ENCODE results near the gene RELN.

The RELN gene

GRCh38 chr7:103657474-103657894, 332.0 kb downstream of the RELN start:
- no peak overlapping the region for H3K27ac Mint-ChIP-seq
- no peak overlapping the region for H3K4me3 Mint-ChIP-seq
- H3K36me3 Mint-ChIP-seq: no peaks in the 10 kb centered on the region
- H3K27me3 Mint-ChIP-seq: peaks cover 3% of the 10 kb centered on the region
- no peaks in the 10 kb centered on the region for H3K4me1 Mint-ChIP-seq (ENCODE audit: low read depth)
- H3K9me3 Mint-ChIP-seq (ENCODE audit: low read depth): no peaks in the 10 kb centered on the region

- Mint-ChIP-seq H3K27me3 (peaks cover 5% of the 10 kb centered on the region), H3K4me3 (no peak overlapping the region), H3K36me3 (no peaks in the 10 kb centered on the region)
Measured at GRCh38 chr7:103656221-103656620, 333.2 kb downstream of the RELN start.

DNA sequence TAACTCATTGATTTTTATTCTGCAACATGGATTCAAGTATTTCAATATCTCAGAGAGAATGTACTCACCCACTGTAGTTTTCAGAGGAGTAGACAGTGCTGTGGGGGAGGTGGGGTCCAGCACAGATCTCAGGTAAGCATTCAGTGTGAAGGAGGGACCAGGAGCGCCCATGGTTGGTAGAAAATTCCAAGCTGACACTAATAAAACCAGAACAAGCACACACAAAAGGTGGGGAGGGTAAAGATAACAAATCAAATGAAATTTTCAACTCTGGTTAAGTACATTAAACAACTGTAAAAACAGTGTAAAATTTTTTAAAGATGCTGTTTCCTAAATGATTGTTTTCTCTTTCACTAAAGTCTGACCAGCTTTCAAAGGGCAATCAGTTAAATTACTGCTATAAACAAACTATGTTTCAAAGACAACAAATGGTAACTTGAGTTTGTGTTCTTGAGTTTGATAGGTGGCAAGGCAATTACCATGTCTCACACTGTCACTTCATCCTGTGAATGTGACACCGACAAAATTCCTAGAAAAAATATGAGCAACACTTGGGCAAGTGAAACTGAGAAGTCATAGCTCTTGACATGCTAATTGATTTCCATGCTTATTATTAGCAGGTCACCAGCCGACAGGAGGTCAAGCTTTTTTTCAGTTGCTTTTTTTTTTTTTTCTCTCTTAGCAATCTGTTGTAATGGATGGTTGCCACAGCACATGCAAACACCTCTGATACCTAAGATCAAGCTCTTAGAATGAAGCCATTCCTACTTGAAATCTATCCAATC, 337.7 kb downstream of the RELN start:
- Mint-ChIP-seq H3K36me3 (no peaks in the 10 kb centered on the region), H3K9me3 (ENCODE audit: low read depth) (peaks cover 19% of the 10 kb centered on the region), H3K27ac (no peak overlapping the region), H3K4me3 (no peak overlapping the region), H3K27me3 (peaks cover 5% of the 10 kb centered on the region), H3K4me1 (ENCODE audit: low read depth) (no peaks in the 10 kb centered on the region)

More at GRCh38 chr7:103656221-103656620, 333.2 kb downstream of the RELN start:
- Mint-ChIP-seq H3K4me1 (ENCODE audit: low read depth) (no peaks in the 10 kb centered on the region), H3K27ac (no peak overlapping the region), H3K9me3 (ENCODE audit: low read depth) (no peaks in the 10 kb centered on the region)

- Mint-ChIP-seq H3K27me3 (peaks cover 7% of the 10 kb centered on the region), H3K9me3 (ENCODE audit: low read depth) (peaks cover 19% of the 10 kb centered on the region), H3K4me3 (no peak overlapping the region), H3K4me1 (ENCODE audit: low read depth) (no peaks in the 10 kb centered on the region), H3K27ac (no peak overlapping the region), H3K36me3 (no peaks in the 10 kb centered on the region)
Measured at GRCh38 chr7:103649052-103649451, 340.4 kb downstream of the RELN start.

DNA sequence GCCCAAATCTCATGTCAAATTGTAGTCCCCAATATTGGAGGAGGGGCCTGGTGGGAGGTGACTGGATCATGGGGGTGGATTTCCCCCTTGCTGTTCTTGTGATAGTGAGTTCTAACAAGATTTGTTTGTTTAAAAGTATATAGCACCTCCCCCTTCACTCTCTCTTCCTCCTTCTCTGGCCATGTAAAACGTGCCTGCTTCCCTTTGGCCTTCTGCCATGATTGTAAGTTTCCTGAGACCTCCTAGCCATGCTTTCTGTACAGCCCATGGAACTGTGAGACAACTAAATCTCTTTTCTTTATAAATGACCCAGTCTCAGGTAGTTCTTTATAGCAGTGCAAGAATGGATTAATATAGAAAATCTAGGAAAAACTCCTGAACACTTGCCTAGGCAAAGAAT, 341.3 kb downstream of the RELN start:
- H3K4me3 Mint-ChIP-seq: no peak overlapping the region
- no peaks in the 10 kb centered on the region for H3K4me1 Mint-ChIP-seq (ENCODE audit: low read depth)
- H3K36me3 Mint-ChIP-seq: no peaks in the 10 kb centered on the region
- peaks cover 4% of the 10 kb centered on the region for H3K27me3 Mint-ChIP-seq
- H3K9me3 Mint-ChIP-seq (ENCODE audit: low read depth): peaks cover 25% of the 10 kb centered on the region
- no peak overlapping the region for H3K27ac Mint-ChIP-seq

DNA sequence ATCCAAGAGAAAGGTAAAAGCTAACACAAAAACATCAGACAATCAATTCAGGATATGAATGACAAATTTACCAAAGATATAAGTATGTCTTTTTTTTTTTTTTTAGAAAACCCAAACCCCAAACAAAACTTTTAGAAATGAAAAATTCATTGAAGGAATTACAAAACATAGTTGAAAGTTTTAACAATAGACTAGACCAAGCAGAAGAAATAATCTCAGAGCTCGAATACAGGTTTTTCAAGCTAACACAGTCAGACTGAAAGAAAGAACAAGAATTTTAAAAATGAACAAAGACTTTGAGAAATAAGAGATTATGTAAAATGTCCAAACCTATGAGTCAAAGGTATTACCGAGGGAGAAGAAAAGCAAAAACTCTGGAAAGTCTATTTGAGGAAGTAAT, 345.1 kb downstream of the RELN start:
- peaks cover 27% of the 10 kb centered on the region for H3K9me3 Mint-ChIP-seq (ENCODE audit: low read depth)
- H3K27me3 Mint-ChIP-seq: peaks cover 5% of the 10 kb centered on the region
- no peaks in the 10 kb centered on the region for H3K36me3 Mint-ChIP-seq
- H3K27ac Mint-ChIP-seq: no peak overlapping the region
- no peak overlapping the region for H3K4me3 Mint-ChIP-seq
- no peaks in the 10 kb centered on the region for H3K4me1 Mint-ChIP-seq (ENCODE audit: low read depth)

DNA sequence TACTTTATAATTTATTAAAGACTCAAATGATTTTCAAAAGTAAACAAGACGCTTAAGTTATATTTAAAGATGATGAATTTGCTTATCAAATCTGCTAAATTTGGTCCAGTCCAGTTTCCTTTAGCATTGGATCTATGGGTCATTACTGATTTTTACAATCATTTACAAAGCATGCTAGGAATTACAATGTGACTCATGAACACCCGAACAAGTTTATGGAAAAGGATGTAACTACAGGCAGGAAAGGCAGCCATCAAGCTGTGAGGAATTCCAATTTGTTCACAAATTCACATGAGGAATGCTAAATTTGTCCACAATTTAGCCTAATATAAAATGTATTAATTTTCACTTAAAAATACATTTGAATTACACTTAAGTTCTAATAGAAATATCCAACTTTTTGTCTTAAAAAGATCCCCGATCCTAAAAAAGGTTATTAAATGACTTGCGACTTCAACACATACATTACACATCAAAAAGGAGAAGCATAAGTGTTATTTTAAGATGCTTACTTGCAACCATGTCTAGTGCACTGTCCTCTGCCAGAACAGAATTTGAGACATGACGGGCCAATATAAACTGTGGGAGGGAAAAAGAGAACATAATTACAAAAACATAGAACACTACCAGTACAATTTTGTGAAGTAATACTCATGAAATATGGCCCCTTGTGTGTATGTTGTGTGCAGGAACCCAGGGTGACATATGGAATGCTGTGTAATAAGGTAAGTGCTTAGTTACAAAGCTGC, 349.3 kb downstream of the RELN start:
- Mint-ChIP-seq H3K4me1 (ENCODE audit: low read depth) (no peaks in the 10 kb centered on the region), H3K27ac (no peak overlapping the region), H3K27me3 (peaks cover 7% of the 10 kb centered on the region), H3K9me3 (ENCODE audit: low read depth) (peaks cover 8% of the 10 kb centered on the region), H3K36me3 (no peaks in the 10 kb centered on the region), H3K4me3 (no peak overlapping the region)

DNA sequence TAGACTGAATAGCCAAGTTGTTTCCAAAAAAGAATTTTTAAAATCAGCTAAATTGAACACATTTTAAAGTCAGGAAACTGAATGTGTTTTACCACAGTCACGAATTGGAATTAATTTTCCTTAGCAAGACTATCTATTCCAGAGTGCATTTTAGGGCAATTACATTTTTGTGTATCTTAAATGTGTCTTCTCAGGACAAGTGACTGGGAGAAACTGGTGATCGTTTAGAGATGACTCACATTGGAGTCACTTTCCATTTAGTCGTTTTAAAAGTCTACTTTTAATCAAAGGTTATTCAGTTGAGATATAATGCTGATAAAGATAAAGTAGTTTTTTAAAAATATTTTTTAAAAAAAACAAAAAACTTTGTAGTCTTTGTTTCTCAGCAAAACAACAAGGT, 351.7 kb downstream of the RELN start:
- no peaks in the 10 kb centered on the region for H3K36me3 Mint-ChIP-seq
- H3K27ac Mint-ChIP-seq: no peak overlapping the region
- peaks cover 5% of the 10 kb centered on the region for H3K27me3 Mint-ChIP-seq
- no peak overlapping the region for H3K4me3 Mint-ChIP-seq
- no peaks in the 10 kb centered on the region for H3K9me3 Mint-ChIP-seq (ENCODE audit: low read depth)
- no peaks in the 10 kb centered on the region for H3K4me1 Mint-ChIP-seq (ENCODE audit: low read depth)

DNA sequence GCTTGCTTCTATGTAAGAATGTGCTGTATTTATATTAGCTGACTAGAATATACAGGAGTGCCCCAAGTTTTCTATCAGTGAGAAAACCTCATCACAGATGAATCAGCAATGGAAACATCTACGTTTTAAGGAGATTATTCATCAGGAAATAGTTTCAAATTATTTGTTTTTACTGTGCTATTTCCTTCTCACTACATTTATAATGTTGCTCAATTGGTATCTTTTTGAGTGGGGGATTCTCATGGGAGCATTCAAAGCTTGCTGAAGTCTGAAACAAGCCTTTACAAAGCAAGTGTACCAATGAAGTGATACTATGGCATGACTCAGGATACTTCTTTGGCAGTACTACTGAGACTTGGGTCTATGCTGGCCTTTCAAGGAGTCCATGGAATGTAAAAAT, 352.4 kb downstream of the RELN start:
- Mint-ChIP-seq H3K27ac (no peak overlapping the region), H3K36me3 (no peaks in the 10 kb centered on the region), H3K27me3 (peaks cover 5% of the 10 kb centered on the region), H3K4me1 (ENCODE audit: low read depth) (no peaks in the 10 kb centered on the region), H3K9me3 (ENCODE audit: low read depth) (no peaks in the 10 kb centered on the region), H3K4me3 (no peak overlapping the region)

- Mint-ChIP-seq H3K27me3 (peaks cover 5% of the 10 kb centered on the region), H3K4me3 (no peak overlapping the region), H3K9me3 (ENCODE audit: low read depth) (no peaks in the 10 kb centered on the region), H3K36me3 (no peaks in the 10 kb centered on the region), H3K4me1 (ENCODE audit: low read depth) (no peaks in the 10 kb centered on the region), H3K27ac (no peak overlapping the region)
Measured at GRCh38 chr7:103636153-103636552, 353.3 kb downstream of the RELN start.

- Mint-ChIP-seq H3K4me3 (no peak overlapping the region), H3K9me3 (ENCODE audit: low read depth) (no peaks in the 10 kb centered on the region), H3K4me1 (ENCODE audit: low read depth) (no peaks in the 10 kb centered on the region), H3K27me3 (peaks cover 3% of the 10 kb centered on the region), H3K27ac (no peak overlapping the region), H3K36me3 (no peaks in the 10 kb centered on the region)
Measured at GRCh38 chr7:103632972-103633371, 356.5 kb downstream of the RELN start.

- Mint-ChIP-seq H3K4me3 (no peak overlapping the region), H3K9me3 (ENCODE audit: low read depth) (no peaks in the 10 kb centered on the region), H3K27ac (no peak overlapping the region), H3K4me1 (ENCODE audit: low read depth) (no peaks in the 10 kb centered on the region), H3K36me3 (no peaks in the 10 kb centered on the region), H3K27me3 (peaks cover 3% of the 10 kb centered on the region)
Measured at GRCh38 chr7:103632005-103632639, 357.3 kb downstream of the RELN start.

DNA sequence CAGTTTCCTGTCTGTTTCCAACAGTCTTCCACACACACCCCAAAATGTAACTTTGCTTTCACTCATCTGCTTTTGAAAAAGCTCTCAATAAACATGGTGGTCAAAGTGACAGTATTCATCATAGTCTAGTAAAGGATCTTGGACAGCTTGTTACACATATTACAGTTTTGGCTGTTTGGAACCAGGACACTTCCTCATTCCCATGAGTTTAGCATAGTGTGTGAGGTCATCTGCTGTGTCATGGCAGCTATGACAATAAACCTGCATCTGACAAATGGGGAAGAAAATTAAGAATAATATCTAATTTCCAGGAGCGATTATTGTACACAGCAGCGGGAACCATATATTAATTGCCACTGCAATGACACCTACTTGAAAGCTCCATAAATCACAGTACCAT, 359.1 kb downstream of the RELN start:
- Mint-ChIP-seq H3K27me3 (peaks cover 3% of the 10 kb centered on the region), H3K4me3 (no peak overlapping the region), H3K9me3 (ENCODE audit: low read depth) (no peaks in the 10 kb centered on the region), H3K27ac (no peak overlapping the region), H3K4me1 (ENCODE audit: low read depth) (no peaks in the 10 kb centered on the region), H3K36me3 (no peaks in the 10 kb centered on the region)

DNA sequence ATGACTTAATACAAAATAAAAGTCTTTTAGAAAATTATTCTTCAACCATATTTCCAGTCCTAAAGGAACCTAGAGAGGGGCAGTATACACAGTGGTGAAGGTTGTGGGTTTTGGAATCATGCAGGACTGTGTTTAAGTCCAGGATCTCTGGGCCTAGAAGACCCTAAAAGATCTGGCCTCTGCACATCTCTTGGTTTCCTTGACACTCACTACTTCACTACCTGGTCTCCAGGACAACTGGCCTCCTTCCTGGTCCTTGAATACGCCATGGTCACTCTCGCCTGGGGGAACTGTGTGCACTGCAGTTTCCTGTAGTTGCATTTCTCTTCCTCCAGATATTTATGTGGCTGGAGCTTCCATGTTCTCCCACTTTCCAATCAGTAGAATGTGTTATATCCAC, 360.7 kb downstream of the RELN start:
- peaks cover 3% of the 10 kb centered on the region for H3K27me3 Mint-ChIP-seq
- no peaks in the 10 kb centered on the region for H3K4me1 Mint-ChIP-seq (ENCODE audit: low read depth)
- no peak overlapping the region for H3K4me3 Mint-ChIP-seq
- no peaks in the 10 kb centered on the region for H3K36me3 Mint-ChIP-seq
- no peaks in the 10 kb centered on the region for H3K9me3 Mint-ChIP-seq (ENCODE audit: low read depth)
- H3K27ac Mint-ChIP-seq: no peak overlapping the region

DNA sequence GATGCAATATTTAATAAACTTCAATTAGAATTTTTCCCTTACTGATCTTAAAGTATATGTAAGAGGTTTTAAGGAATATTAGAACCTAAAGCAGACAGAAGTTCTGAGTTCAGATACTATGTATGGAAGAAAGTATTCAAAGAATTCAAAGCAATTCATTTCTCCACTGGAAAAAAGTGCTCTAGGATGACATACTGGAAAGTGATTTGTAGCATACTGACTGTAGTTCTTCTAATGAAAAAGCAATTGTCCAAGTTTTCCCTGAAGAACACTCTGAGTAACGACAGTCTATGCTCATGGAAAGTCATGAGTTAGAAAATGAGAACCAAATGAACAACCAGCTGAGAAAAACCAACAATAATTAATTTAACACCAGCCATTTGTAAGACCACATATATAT, 362.7 kb downstream of the RELN start:
- no peaks in the 10 kb centered on the region for H3K9me3 Mint-ChIP-seq (ENCODE audit: low read depth)
- no peak overlapping the region for H3K4me3 Mint-ChIP-seq
- H3K4me1 Mint-ChIP-seq (ENCODE audit: low read depth): no peaks in the 10 kb centered on the region
- no peak overlapping the region for H3K27ac Mint-ChIP-seq
- peaks cover 3% of the 10 kb centered on the region for H3K27me3 Mint-ChIP-seq
- no peaks in the 10 kb centered on the region for H3K36me3 Mint-ChIP-seq
